ENCODE data around the gene SIRPB2.

DNA sequence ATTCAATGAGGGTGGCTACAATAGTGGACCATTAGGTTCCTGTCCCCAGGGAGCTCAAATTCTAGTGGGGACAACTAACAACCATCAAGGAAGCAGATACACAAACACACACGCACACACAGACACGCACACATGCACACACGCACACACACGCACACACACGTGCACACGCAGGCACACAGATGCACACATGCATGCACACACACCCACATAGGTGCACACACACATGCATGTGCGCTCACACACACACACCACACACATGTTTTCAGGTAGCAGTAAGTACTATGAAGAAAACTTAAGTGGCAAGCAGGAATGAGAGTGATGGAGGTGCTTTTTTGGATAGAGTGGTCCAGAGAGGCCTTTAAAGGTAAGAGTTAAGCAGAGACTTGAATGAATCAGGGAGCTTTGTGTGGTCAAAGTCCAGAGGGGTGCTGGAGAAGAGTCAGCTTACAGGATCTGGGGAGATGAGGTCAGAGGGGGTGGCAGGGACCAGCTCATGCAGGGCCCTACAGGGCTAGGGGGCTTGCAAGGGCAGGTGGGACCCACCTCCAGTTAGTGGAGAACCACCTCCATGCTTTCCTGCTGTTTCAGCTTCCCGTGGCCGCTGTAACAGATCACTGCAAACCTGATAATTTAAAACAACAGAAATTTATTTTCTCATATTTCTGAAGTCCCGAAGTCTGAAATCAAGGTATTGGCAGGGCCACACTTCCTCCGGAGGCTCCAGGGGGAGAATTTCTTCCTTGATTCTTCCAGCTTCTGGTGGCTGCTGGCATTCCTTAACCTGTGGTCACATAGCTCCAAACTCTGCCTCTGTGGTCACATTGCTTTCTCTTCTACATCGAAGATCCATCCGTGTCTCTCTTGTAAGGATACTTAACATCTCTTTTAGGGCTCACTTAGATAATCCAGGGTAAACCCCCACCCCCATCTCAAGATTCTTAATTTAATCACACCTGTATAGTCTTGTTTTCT lies 17.7 kb downstream of the SIRPB2 start:
- TF ChIP-seq, protein P1, sequence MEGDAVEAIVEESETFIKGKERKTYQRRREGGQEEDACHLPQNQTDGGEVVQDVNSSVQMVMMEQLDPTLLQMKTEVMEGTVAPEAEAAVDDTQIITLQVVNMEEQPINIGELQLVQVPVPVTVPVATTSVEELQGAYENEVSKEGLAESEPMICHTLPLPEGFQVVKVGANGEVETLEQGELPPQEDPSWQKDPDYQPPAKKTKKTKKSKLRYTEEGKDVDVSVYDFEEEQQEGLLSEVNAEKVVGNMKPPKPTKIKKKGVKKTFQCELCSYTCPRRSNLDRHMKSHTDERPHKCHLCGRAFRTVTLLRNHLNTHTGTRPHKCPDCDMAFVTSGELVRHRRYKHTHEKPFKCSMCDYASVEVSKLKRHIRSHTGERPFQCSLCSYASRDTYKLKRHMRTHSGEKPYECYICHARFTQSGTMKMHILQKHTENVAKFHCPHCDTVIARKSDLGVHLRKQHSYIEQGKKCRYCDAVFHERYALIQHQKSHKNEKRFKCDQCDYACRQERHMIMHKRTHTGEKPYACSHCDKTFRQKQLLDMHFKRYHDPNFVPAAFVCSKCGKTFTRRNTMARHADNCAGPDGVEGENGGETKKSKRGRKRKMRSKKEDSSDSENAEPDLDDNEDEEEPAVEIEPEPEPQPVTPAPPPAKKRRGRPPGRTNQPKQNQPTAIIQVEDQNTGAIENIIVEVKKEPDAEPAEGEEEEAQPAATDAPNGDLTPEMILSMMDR (conservative IDR thresholded peaks at IDR 0.05; ENCODE audit: low read length), result no peak
- TF ChIP-seq EZH2phosphoT487 (IDR thresholded peaks at IDR 0.05; ENCODE audit: borderline replicate concordance, low read depth, low read length), result no peak

Measured in OCI-LY7 (cell line).